Effector memory CD4-positive, alpha-beta T cell (primary cell): ENCODE results near the gene KCTD21.

Experiments used
- DNase-seq, 3 donors: peaks; one replicate each; pipeline ENCODE4 v3.0.0-alpha.2; 2020
- H3K27ac ChIP-seq: 2 replicates; pipeline ENCODE4 v1.7.0; 2013; ENCODE audit warnings: mild to moderate bottlenecking, low read length, moderate library complexity; ENCODE audit not compliant: insufficient read depth, poor library complexity, severe bottlenecking
- H3K27me3 ChIP-seq: replicated peaks from 2 replicates; pipeline ENCODE4 v1.7.0; 2013; ENCODE audit warnings: mild to moderate bottlenecking, low read length; ENCODE audit not compliant: insufficient read depth, control insufficient read depth, poor library complexity, severe bottlenecking
- H3K36me3 ChIP-seq: 2 replicates; pipeline ENCODE4 v1.7.0; 2013; ENCODE audit warnings: mild to moderate bottlenecking, low read length, moderate library complexity; ENCODE audit not compliant: control insufficient read depth, insufficient read depth
- H3K4me1 ChIP-seq: 2 replicates; pipeline ENCODE4 v1.7.0; 2013; ENCODE audit warnings: low read length, mild to moderate bottlenecking; ENCODE audit not compliant: control insufficient read depth, insufficient read depth, poor library complexity, severe bottlenecking
- H3K4me3 ChIP-seq: 2 replicates; pipeline ENCODE4 v1.7.0; 2013; ENCODE audit warnings: low read length, low read depth, mild to moderate bottlenecking; ENCODE audit not compliant: insufficient read depth, poor library complexity, severe bottlenecking
- H3K9me3 ChIP-seq: 2 replicates; pipeline ENCODE4 v1.7.0; 2013; ENCODE audit warnings: mild to moderate bottlenecking, low read length, moderate library complexity; ENCODE audit not compliant: control insufficient read depth

KCTD21 gene

DNA sequence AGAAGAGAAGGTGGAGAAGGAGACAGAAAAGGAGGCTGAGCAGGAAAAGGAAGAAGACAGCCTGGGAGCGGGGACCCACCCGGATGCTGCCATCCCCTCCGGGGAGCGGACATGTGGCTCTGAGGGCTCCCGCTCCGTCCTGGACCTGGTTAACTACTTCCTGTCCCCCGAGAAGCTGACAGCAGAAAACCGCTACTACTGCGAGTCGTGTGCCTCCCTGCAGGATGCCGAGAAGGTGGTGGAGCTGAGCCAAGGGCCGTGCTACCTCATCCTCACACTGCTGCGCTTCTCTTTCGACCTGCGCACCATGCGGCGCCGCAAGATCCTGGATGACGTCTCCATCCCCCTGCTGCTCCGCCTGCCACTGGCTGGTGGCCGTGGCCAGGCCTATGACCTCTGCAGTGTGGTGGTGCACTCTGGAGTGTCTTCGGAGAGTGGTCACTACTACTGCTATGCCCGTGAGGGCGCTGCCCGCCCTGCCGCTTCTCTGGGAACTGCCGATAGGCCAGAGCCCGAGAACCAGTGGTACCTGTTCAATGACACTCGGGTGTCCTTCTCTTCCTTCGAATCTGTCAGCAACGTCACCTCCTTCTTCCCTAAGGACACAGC, 21.7 kb upstream of the KCTD21 start:
- no peak overlapping the region for H3K4me3 ChIP-seq
- H3K9me3 ChIP-seq: no peaks in the 10 kb centered on the region
- H3K36me3 ChIP-seq: peaks cover 30% of the 10 kb centered on the region
- H3K27me3 ChIP-seq: no peaks in the 10 kb centered on the region
- DNase-seq: no peak
- H3K27ac ChIP-seq: no peak overlapping the region
- no peaks in the 10 kb centered on the region for H3K4me1 ChIP-seq

DNA sequence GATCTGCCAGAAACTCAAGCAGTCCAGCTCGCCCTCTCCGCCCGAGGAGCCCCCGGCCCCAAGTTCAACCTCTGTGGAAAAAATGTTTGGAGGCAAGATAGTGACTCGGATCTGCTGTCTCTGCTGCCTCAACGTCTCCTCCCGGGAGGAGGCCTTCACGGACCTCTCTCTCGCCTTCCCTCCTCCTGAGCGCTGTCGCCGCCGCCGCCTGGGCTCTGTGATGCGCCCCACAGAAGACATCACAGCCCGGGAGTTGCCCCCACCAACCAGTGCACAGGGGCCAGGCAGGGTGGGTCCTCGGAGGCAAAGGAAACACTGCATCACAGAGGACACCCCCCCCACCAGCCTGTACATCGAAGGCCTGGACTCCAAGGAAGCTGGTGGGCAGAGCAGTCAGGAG, 21.1 kb upstream of the KCTD21 start:
- peaks cover 24% of the 10 kb centered on the region for H3K36me3 ChIP-seq
- no peaks in the 10 kb centered on the region for H3K4me1 ChIP-seq
- H3K27ac ChIP-seq: no peak overlapping the region
- DNase-seq: no peak
- no peak overlapping the region for H3K4me3 ChIP-seq
- H3K27me3 ChIP-seq: no peaks in the 10 kb centered on the region
- no peaks in the 10 kb centered on the region for H3K9me3 ChIP-seq

DNA sequence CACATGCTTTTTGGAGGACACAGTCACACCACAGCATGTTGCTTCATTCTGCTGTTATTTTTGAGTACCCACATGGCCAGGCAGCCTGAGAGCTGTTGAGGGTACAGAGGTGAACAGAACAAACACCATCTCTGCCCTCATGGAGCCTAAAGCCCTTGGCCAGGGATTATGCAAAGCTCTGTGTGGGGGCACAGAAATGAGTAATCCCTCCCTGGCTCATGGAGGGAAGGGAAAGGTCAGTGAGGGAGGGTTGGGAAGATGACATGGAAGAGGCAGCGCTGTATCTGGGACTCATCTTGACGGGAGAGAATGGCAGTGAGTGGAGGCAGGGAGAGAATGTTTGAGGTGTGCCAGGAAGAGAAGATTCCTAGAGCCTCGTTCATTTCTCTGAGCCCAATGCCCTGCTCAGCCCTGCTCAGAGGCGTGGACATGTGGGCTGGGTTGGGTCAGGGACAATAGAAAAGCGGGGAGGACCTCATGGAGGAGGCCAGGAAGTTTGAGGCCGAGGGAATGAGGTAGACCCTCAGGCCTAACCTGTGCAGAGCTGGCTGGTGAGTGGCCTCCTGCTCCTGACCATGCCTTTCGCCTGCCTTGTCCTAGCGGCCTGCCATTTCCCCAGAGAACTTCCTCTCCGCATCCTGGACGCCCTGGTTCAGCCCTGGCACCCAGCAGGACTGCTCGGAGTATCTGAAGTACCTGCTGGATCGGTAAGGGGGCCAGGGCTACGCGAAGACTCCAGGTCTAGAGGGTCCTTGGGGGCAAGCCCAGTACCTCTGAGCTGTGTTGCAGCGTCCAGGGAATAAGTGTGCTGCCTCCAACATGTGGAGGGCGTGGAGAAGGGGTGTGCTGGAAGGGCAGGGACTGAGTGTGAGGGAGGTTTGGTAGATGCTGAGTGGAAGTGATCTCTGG, 20.1 kb upstream of the KCTD21 start:
- Histone ChIP-seq H3K27me3 (no peaks in the 10 kb centered on the region), H3K9me3 (no peaks in the 10 kb centered on the region), H3K27ac (no peak overlapping the region), H3K4me3 (no peak overlapping the region), H3K36me3 (peaks cover 20% of the 10 kb centered on the region), H3K4me1 (no peaks in the 10 kb centered on the region)
- no peak for DNase-seq

DNA sequence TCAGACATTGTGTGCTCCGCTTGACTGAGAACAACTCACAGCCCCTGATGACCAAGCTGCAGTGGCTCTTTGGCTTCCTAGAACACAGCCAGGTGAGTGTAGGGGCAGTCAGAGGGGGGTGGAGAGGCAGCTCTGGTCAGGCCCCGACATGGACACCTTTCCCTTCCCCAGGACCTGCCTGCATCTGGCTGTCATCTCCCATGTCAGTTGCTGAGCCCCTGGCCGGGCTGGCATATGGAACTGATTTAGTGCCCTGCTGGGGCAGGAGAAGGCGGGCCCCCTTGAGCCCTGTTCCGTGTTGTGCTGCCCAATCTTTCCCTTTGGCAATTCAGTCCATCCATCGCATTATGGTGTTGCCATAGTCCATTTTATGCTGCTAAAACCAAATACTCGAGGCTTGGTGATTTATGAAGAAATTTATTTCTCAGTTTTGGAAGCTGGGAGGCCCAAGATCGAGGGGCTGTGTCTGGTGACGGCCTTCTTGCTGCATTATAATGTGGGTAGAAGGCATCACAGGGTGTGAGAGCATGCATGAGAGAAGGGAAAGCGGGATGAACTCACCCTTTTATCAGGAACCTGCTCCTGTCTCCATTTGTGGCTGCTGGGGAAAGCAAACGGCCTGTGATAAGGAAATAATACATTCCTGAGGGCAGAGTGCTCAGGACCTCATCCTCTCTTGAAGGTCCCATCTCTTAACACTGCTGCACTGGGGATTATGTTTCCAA, 19.3 kb upstream of the KCTD21 start:
- Histone ChIP-seq H3K27ac (no peak overlapping the region), H3K9me3 (no peaks in the 10 kb centered on the region), H3K4me3 (no peak overlapping the region), H3K27me3 (no peaks in the 10 kb centered on the region), H3K36me3 (peaks cover 17% of the 10 kb centered on the region), H3K4me1 (no peaks in the 10 kb centered on the region)
- DNase-seq: no peak

DNA sequence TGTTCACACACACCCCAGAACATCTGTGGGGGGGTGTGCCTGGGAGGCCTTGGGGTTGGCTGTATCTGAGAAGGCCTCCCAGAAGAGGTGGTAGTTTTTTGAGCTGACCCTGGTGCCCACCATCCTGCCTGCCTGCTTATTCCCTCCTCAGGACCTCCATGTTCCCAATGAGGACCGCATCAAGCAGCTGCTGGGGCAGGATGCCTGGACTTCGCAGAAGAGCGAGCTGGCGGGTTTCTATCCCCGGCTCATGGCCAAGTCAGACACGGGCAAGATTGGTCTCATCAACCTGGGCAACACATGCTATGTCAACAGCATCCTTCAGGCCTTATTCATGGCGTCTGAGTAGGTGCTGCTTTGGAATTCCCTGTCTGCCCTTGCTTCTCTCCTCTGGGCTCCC, 17.3 kb upstream of the KCTD21 start:
- H3K27ac ChIP-seq: no peak overlapping the region
- H3K4me1 ChIP-seq: peaks cover 18% of the 10 kb centered on the region
- DNase-seq: no peak
- no peaks in the 10 kb centered on the region for H3K9me3 ChIP-seq
- no peaks in the 10 kb centered on the region for H3K27me3 ChIP-seq
- no peak overlapping the region for H3K4me3 ChIP-seq
- peaks cover 17% of the 10 kb centered on the region for H3K36me3 ChIP-seq

DNA sequence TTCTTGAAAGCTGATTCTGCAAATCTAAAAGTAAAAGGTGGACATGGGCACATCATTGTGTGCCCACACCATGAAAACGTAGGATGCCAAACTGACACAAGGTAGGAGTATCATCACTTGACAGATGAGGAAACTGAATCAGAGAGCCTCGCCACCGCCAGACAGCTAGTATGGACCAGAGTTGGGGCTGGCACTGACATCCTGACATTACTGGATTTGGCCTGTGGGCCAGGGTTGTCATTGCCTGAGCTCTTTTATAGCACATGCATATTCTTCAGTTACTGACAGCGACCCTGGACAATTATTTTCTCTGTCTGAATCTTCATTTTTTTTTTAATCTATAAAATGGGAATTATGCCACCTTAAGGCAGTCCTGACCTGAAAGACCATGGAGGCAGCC, 16.8 kb upstream of the KCTD21 start:
- H3K27ac ChIP-seq: no peak overlapping the region
- peaks cover 17% of the 10 kb centered on the region for H3K36me3 ChIP-seq
- DNase-seq: no peak
- H3K4me3 ChIP-seq: no peak overlapping the region
- no peaks in the 10 kb centered on the region for H3K27me3 ChIP-seq
- no peaks in the 10 kb centered on the region for H3K9me3 ChIP-seq
- peaks cover 18% of the 10 kb centered on the region for H3K4me1 ChIP-seq

DNA sequence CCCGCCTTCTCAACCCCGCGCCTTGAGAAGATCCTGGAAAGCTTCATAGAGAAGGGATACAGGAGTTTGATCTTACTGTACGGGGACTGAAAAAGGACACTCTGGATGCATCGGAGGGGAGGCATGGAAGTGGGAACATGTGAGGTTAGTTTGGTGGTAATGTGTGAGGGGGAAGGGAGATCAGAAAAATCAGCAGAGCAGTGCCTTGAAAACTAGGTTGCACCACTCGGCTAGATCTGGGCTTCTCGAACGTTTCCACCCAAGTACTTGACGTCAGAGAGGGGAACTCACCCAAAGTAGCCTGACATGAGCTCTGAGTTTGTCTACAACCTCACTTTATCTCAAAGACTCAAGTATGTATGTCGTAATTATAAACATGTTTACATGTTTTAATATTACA, 14.8 kb upstream of the KCTD21 start:
- no peaks in the 10 kb centered on the region for H3K27me3 ChIP-seq
- H3K27ac ChIP-seq: peak overlapping the region; percentile 88
- peak; percentile 53 to 65 (median 56) for DNase-seq
- H3K9me3 ChIP-seq: no peaks in the 10 kb centered on the region
- peak overlapping the region; percentile 41 for H3K4me3 ChIP-seq
- H3K36me3 ChIP-seq: peaks cover 9% of the 10 kb centered on the region
- H3K4me1 ChIP-seq: peaks cover 18% of the 10 kb centered on the region

DNA sequence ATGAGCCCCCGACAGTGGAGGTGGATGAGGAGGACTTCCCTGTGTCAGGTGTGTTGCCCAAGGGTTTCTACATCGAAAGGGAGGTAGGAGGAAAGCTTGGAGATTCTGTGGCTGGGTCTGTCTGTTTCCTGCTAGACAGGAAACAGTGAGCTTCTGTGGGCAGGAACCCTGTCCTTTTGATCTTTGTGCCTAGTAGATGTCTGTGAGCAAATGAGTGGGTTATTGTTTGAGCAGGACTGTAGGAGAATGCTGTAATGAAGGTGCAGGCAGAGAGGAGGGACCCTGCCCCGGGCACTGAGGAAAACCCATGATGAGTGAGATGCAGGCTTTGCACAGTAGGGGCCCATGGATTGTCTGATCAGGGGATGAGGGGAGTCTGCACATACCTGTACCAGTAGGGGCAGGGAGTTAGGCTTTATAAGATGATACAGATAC, 14.3 kb upstream of the KCTD21 start:
- H3K36me3 ChIP-seq: peaks cover 6% of the 10 kb centered on the region
- H3K27me3 ChIP-seq: no peaks in the 10 kb centered on the region
- no peaks in the 10 kb centered on the region for H3K9me3 ChIP-seq
- H3K27ac ChIP-seq: peak overlapping the region; percentile 88
- peak overlapping the region; percentile 41 for H3K4me3 ChIP-seq
- peaks cover 18% of the 10 kb centered on the region for H3K4me1 ChIP-seq
- DNase-seq: peak; percentile 63 to 73 (median 64)

DNA sequence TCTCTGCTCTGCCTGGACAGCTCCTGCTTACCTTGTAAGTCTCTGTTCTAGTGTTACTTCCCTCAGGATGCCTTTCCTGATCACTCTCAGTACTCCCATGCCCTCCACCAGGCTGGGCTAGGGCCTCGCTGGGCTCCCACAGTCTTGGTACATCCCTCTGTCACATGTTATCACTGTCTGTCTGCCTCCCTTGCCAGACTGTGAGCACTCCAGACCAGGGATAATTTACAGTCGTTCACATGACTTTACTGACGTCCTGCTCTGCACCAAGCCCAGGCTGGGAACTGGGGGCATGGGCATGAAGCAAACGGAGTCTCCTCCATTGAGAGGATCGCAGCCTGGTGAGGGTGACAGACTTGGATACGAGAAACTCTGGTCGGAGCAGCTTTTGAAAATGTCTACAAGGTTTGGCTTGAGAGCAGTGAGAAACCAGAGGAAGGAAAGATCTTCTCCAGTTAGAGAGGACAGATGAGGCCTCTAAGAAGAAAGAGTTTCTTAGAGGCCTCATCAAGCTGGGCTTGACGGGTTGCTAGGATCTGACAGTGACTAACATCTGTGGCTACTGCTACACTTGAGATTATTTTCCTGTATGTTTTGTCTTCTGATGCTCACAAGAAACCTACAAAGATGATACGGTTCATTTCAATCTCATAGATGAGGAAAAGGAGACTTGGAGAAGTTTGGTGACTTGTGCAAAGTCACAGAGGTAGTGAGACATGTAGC, 12.8 kb upstream of the KCTD21 start:
- peaks cover 18% of the 10 kb centered on the region for H3K4me1 ChIP-seq
- H3K9me3 ChIP-seq: no peaks in the 10 kb centered on the region
- no peak for DNase-seq
- no peaks in the 10 kb centered on the region for H3K36me3 ChIP-seq
- H3K27me3 ChIP-seq: no peaks in the 10 kb centered on the region
- no peak overlapping the region for H3K4me3 ChIP-seq
- peak overlapping the region; percentile 88 for H3K27ac ChIP-seq
